ENCODE data around the gene FDX1. TPM values are rescaled to one million over a fixed set of nuclear protein-coding genes. Genes with fewer than 3 reads are reported as not detected.

The FDX1 gene
- total RNA-seq, 1 donor from 2014 or later, result 16.4 TPM

GRCh38 chr11:110424775-110425444 is 4.8 kb upstream of the FDX1 start:
- peaks cover 10% of the 10 kb centered on the region for H3K4me1 Mint-ChIP-seq
- peaks cover 1% of the 10 kb centered on the region for H3K36me3 Mint-ChIP-seq (ENCODE audit: low read depth)
- peaks cover 14% of the 10 kb centered on the region for H3K9me3 Mint-ChIP-seq
- no peak overlapping the region for H3K4me3 Mint-ChIP-seq
- no peak overlapping the region for H3K27ac Mint-ChIP-seq
- H3K27me3 Mint-ChIP-seq, result peaks cover 4% of the 10 kb centered on the region
- intact Hi-C loops (cut with micrococcal nuclease), result no loop called here
- DNase-seq, result no peak

GRCh38 chr11:110425751-110426545 is 3.8 kb upstream of the FDX1 start:
- intact Hi-C loops (cut with micrococcal nuclease), result no loop called here

GRCh38 chr11:110428040-110428439 is 1.7 kb upstream of the FDX1 start:
- no peak overlapping the region for H3K27ac Mint-ChIP-seq
- intact Hi-C loops (cut with micrococcal nuclease), result no loop called here
- H3K4me3 Mint-ChIP-seq, result no peak overlapping the region
- no peak for DNase-seq
- H3K4me1 Mint-ChIP-seq, result peaks cover 30% of the 10 kb centered on the region
- H3K9me3 Mint-ChIP-seq, result peaks cover 4% of the 10 kb centered on the region
- H3K36me3 Mint-ChIP-seq (ENCODE audit: low read depth), result peaks cover 1% of the 10 kb centered on the region
- H3K27me3 Mint-ChIP-seq, result no peaks in the 10 kb centered on the region

More at GRCh38 chr11:110425751-110426545, 3.8 kb upstream of the FDX1 start:
- no peak overlapping the region for H3K27ac Mint-ChIP-seq
- H3K27me3 Mint-ChIP-seq, result no peaks in the 10 kb centered on the region
- peaks cover 14% of the 10 kb centered on the region for H3K9me3 Mint-ChIP-seq
- no peak overlapping the region for H3K4me3 Mint-ChIP-seq
- peaks cover 1% of the 10 kb centered on the region for H3K36me3 Mint-ChIP-seq (ENCODE audit: low read depth)
- peaks cover 14% of the 10 kb centered on the region for H3K4me1 Mint-ChIP-seq
- DNase-seq, result no peak

- intact Hi-C loops (cut with micrococcal nuclease), result loop anchor here (1.0 kb wide), 2 partner anchors 56 to 80 kb away; no protein-coding TSS in a partner anchor
- no peaks in the 10 kb centered on the region for H3K36me3 Mint-ChIP-seq (ENCODE audit: low read depth)
- H3K27ac Mint-ChIP-seq, result peak overlapping the region; percentile 76
- H3K4me3 Mint-ChIP-seq, result peak overlapping the region; percentile 85
- peak; percentile 66 for DNase-seq
- H3K27me3 Mint-ChIP-seq, result no peaks in the 10 kb centered on the region
- peaks cover 39% of the 10 kb centered on the region for H3K4me1 Mint-ChIP-seq
- no peaks in the 10 kb centered on the region for H3K9me3 Mint-ChIP-seq
These were observed 605 bp upstream of the FDX1 start for GRCh38 chr11:110428956-110429730.

GRCh38 chr11:110430267-110431050 is 711 bp downstream of the FDX1 start:
- Mint-ChIP-seq H3K4me1 (peaks cover 41% of the 10 kb centered on the region), H3K9me3 (no peaks in the 10 kb centered on the region), H3K36me3 (ENCODE audit: low read depth) (no peaks in the 10 kb centered on the region), H3K27me3 (no peaks in the 10 kb centered on the region), H3K4me3 (peak overlapping the region; percentile 99), H3K27ac (peak overlapping the region; percentile 98)
- intact Hi-C loops (cut with micrococcal nuclease), result loop anchor here (1.0 to 10.0 kb wide), 4 partner anchors 22 to 483 kb away; partner anchors contain the start of gene ZC3H12C
- DNase-seq, result no peak

GRCh38 chr11:110431051-110431672 is 1.4 kb downstream of the FDX1 start:
- Mint-ChIP-seq H3K4me3 (peak overlapping the region; percentile 99), H3K9me3 (no peaks in the 10 kb centered on the region), H3K27me3 (no peaks in the 10 kb centered on the region), H3K4me1 (peaks cover 44% of the 10 kb centered on the region), H3K27ac (peak overlapping the region; percentile 98), H3K36me3 (ENCODE audit: low read depth) (peaks cover 2% of the 10 kb centered on the region)
- intact Hi-C loops (cut with micrococcal nuclease), result loop anchor here (2.0 to 10.0 kb wide), 3 partner anchors 22 to 484 kb away; partner anchors contain the start of gene ZC3H12C
- DNase-seq, result peak; percentile 66

GRCh38 chr11:110431674-110432073 is 1.9 kb downstream of the FDX1 start:
- peaks cover 4% of the 10 kb centered on the region for H3K36me3 Mint-ChIP-seq (ENCODE audit: low read depth)
- intact Hi-C loops (cut with micrococcal nuclease), result loop anchor here (2.0 to 10.0 kb wide), 3 partner anchors 21 to 484 kb away; partner anchors contain the start of gene ZC3H12C
- H3K27me3 Mint-ChIP-seq, result no peaks in the 10 kb centered on the region
- H3K4me1 Mint-ChIP-seq, result peaks cover 44% of the 10 kb centered on the region
- H3K4me3 Mint-ChIP-seq, result peak overlapping the region; percentile 99
- no peaks in the 10 kb centered on the region for H3K9me3 Mint-ChIP-seq
- no peak overlapping the region for H3K27ac Mint-ChIP-seq
- no peak for DNase-seq

GRCh38 chr11:110432713-110433392 is 3.1 kb downstream of the FDX1 start:
- peaks cover 51% of the 10 kb centered on the region for H3K4me1 Mint-ChIP-seq
- intact Hi-C loops (cut with micrococcal nuclease), result loop anchor here (1.0 to 10.0 kb wide), 4 partner anchors 57 to 486 kb away; partner anchors contain the start of gene ZC3H12C

GRCh38 chr11:110433393-110434333 is 3.9 kb downstream of the FDX1 start:
- Mint-ChIP-seq H3K4me1 (peaks cover 53% of the 10 kb centered on the region), H3K27ac (no peak overlapping the region), H3K4me3 (no peak overlapping the region), H3K36me3 (ENCODE audit: low read depth) (peaks cover 21% of the 10 kb centered on the region), H3K27me3 (no peaks in the 10 kb centered on the region), H3K9me3 (no peaks in the 10 kb centered on the region)
- intact Hi-C loops (cut with micrococcal nuclease), result loop anchor here (1.0 to 10.0 kb wide), 4 partner anchors 57 to 486 kb away; partner anchors contain the start of gene ZC3H12C
- DNase-seq, result no peak

More at GRCh38 chr11:110432713-110433392, 3.1 kb downstream of the FDX1 start:
- Mint-ChIP-seq H3K27me3 (no peaks in the 10 kb centered on the region), H3K4me3 (peak overlapping the region; percentile 10), H3K9me3 (no peaks in the 10 kb centered on the region), H3K27ac (no peak overlapping the region), H3K36me3 (ENCODE audit: low read depth) (peaks cover 16% of the 10 kb centered on the region)
- no peak for DNase-seq

- H3K4me3 Mint-ChIP-seq, result no peak overlapping the region
- intact Hi-C loops (cut with micrococcal nuclease), result loop anchor here (5.0 to 10.0 kb wide), 2 partner anchors 340 to 488 kb away; partner anchors contain the start of gene ZC3H12C
- no peaks in the 10 kb centered on the region for H3K27me3 Mint-ChIP-seq
- H3K36me3 Mint-ChIP-seq (ENCODE audit: low read depth), result peaks cover 35% of the 10 kb centered on the region
- no peaks in the 10 kb centered on the region for H3K9me3 Mint-ChIP-seq
- DNase-seq, result peak; percentile 65
- no peak overlapping the region for H3K27ac Mint-ChIP-seq
- H3K4me1 Mint-ChIP-seq, result peaks cover 53% of the 10 kb centered on the region
These were observed 5.4 kb downstream of the FDX1 start for GRCh38 chr11:110434952-110435779.

Data from activated CD4-positive, alpha-beta T cell treated with anti-CD3 and anti-CD28 coated beads, Interleukin-2, amount 10 ng/mL, durations not matched to agents 24 days and 14 days (primary cell).